Kidney epithelial cell (primary cell): ENCODE results near the gene STAT6. TPM values are rescaled to one million over a fixed set of nuclear protein-coding genes. Genes with fewer than 3 reads are reported as not detected.

ENCODE experiments used
- DNase-seq: peaks from one replicate; pipeline ENCODE4 v3.0.0-alpha.2; 2010; ENCODE audit warnings: low read depth
- H3K27me3 ChIP-seq: 2 replicates; pipeline ENCODE4 v1.6.0; 2011; ENCODE audit warnings: low read length; ENCODE audit not compliant: control insufficient read depth, insufficient read depth
- H3K36me3 ChIP-seq: 2 replicates; pipeline ENCODE4 v1.5.1; 2011; ENCODE audit warnings: low read length; ENCODE audit not compliant: control insufficient read depth, insufficient read depth
- H3K4me3 ChIP-seq: 2 replicates; pipeline ENCODE4 v1.5.1; 2011; ENCODE audit warnings: low read depth, mild to moderate bottlenecking, control low read depth, low read length
- CTCF ChIP-seq: IDR thresholded peaks from 2 replicates; pipeline ENCODE4 v1.5.1; 2011; ENCODE audit warnings: mild to moderate bottlenecking, moderate library complexity, low read length, control low read depth, inconsistent platforms; ENCODE audit not compliant: insufficient read depth, poor library complexity, severe bottlenecking
- total RNA-seq: library from RNA; depleted of rRNA; stranded (reverse); fragments of >200 nt; gene quantifications from 2 replicates; pipeline ENCODE4 v1.2.3, GENCODE V29; 2015

Gene STAT6
- total RNA-seq, 1 donor from 2014 or later, result 67.8 TPM

GRCh38 chr12:57107456-57108155 lies 3.6 kb downstream of the STAT6 start:
- H3K36me3 ChIP-seq, result peaks cover 1% of the 10 kb centered on the region
- TF ChIP-seq CTCF, result no peak
- no peaks in the 10 kb centered on the region for H3K27me3 ChIP-seq
- H3K4me3 ChIP-seq, result no peak overlapping the region
- no peak for DNase-seq

- no peak for DNase-seq
- Histone ChIP-seq H3K27me3 (no peaks in the 10 kb centered on the region), H3K36me3 (peaks cover 1% of the 10 kb centered on the region), H3K4me3 (no peak overlapping the region)
- TF ChIP-seq CTCF, result no peak
These were observed 5.0 kb downstream of the STAT6 start for GRCh38 chr12:57106021-57106708.

GRCh38 chr12:57105011-57105753 lies 6.0 kb downstream of the STAT6 start:
- TF ChIP-seq CTCF, result no peak
- H3K4me3 ChIP-seq, result no peak overlapping the region
- H3K27me3 ChIP-seq, result no peaks in the 10 kb centered on the region
- peaks cover 1% of the 10 kb centered on the region for H3K36me3 ChIP-seq
- no peak for DNase-seq

- no peak overlapping the region for H3K4me3 ChIP-seq
- no peak for DNase-seq
- TF ChIP-seq CTCF, result no peak
- no peaks in the 10 kb centered on the region for H3K27me3 ChIP-seq
- peaks cover 3% of the 10 kb centered on the region for H3K36me3 ChIP-seq
These were observed 6.8 kb downstream of the STAT6 start for GRCh38 chr12:57104292-57104910.

GRCh38 chr12:57103856-57104255 lies 7.3 kb downstream of the STAT6 start:
- Histone ChIP-seq H3K4me3 (no peak overlapping the region), H3K27me3 (no peaks in the 10 kb centered on the region), H3K36me3 (peaks cover 3% of the 10 kb centered on the region)
- no peak for DNase-seq
- no peak for TF ChIP-seq CTCF
